ENCODE data around the gene JADE3. TPM values are rescaled to one million over a fixed set of nuclear protein-coding genes. Genes with fewer than 3 reads are reported as not detected.

Gene JADE3
- total RNA-seq, 2 donors from 2014 or later: 2.4 to 3.8 TPM

- Mint-ChIP-seq H3K27ac (no peak overlapping the region), H3K36me3 (ENCODE audit: insufficient read depth in 2 of 2) (peaks cover 0 to 1% of the 10 kb centered on the region in 2 donors), H3K4me1 (ENCODE audit: low read depth) (no peaks in the 10 kb centered on the region), H3K9me3 (peaks cover 0 to 1% of the 10 kb centered on the region in 2 donors), H3K27me3 (ENCODE audit: low read depth) (peaks cover 43% of the 10 kb centered on the region), H3K4me3 (no peak overlapping the region)
- ATAC-seq (replicated peaks in 1 of 2) (no peak), DNase-seq (no peak)
Observed at GRCh38 chrX:46989548-46989947, 77.3 kb downstream of the JADE3 start.

GRCh38 chrX:46991664-46992063 lies 79.4 kb downstream of the JADE3 start:
- Mint-ChIP-seq H3K27me3 (ENCODE audit: low read depth) (peaks cover 34% of the 10 kb centered on the region), H3K4me1 (ENCODE audit: low read depth) (no peaks in the 10 kb centered on the region), H3K9me3 (peaks cover 0 to 1% of the 10 kb centered on the region in 2 donors), H3K36me3 (ENCODE audit: insufficient read depth in 2 of 2) (peaks cover 0 to 1% of the 10 kb centered on the region in 2 donors), H3K4me3 (no peak overlapping the region), H3K27ac (no peak overlapping the region)
- DNase-seq: no peak
- no peak for ATAC-seq (replicated peaks in 1 of 2)

- peaks cover 0 to 1% of the 10 kb centered on the region in 2 donors for H3K9me3 Mint-ChIP-seq
- ATAC-seq (replicated peaks in 1 of 2): no peak
- no peak overlapping the region for H3K4me3 Mint-ChIP-seq
- peaks cover 0 to 1% of the 10 kb centered on the region in 2 donors for H3K36me3 Mint-ChIP-seq (ENCODE audit: insufficient read depth in 2 of 2)
- peaks cover 34% of the 10 kb centered on the region for H3K27me3 Mint-ChIP-seq (ENCODE audit: low read depth)
- H3K27ac Mint-ChIP-seq: no peak overlapping the region
- no peak for DNase-seq
- no peaks in the 10 kb centered on the region for H3K4me1 Mint-ChIP-seq (ENCODE audit: low read depth)
Observed at GRCh38 chrX:46992070-46992469, 79.8 kb downstream of the JADE3 start.

GRCh38 chrX:46994096-46994495 lies 81.9 kb downstream of the JADE3 start:
- Mint-ChIP-seq H3K4me3 (no peak overlapping the region), H3K9me3 (peaks cover 0 to 1% of the 10 kb centered on the region in 2 donors), H3K36me3 (ENCODE audit: insufficient read depth in 2 of 2) (peaks cover 0 to 1% of the 10 kb centered on the region in 2 donors), H3K4me1 (ENCODE audit: low read depth) (no peaks in the 10 kb centered on the region), H3K27me3 (ENCODE audit: low read depth) (peaks cover 33% of the 10 kb centered on the region), H3K27ac (no peak overlapping the region)
- DNase-seq (no peak), ATAC-seq (replicated peaks in 1 of 2) (no peak)

GRCh38 chrX:47012131-47012530 lies 99.9 kb downstream of the JADE3 start:
- ATAC-seq (replicated peaks in 1 of 2): no peak

GRCh38 chrX:47026198-47026597 lies 114.0 kb downstream of the JADE3 start:
- Mint-ChIP-seq H3K9me3 (no peaks in the 10 kb centered on the region), H3K4me1 (ENCODE audit: low read depth) (no peaks in the 10 kb centered on the region), H3K4me3 (no peak overlapping the region), H3K27me3 (ENCODE audit: low read depth) (peaks cover 23% of the 10 kb centered on the region), H3K27ac (no peak overlapping the region), H3K36me3 (ENCODE audit: insufficient read depth in 2 of 2) (no peaks in the 10 kb centered on the region)
- ATAC-seq (replicated peaks in 1 of 2) (no peak), DNase-seq (no peak)

More at GRCh38 chrX:47012131-47012530, 99.9 kb downstream of the JADE3 start:
- Mint-ChIP-seq H3K4me1 (ENCODE audit: low read depth) (no peaks in the 10 kb centered on the region), H3K27me3 (ENCODE audit: low read depth) (peaks cover 22% of the 10 kb centered on the region), H3K27ac (no peak overlapping the region), H3K36me3 (ENCODE audit: insufficient read depth in 2 of 2) (peaks cover 0 to 2% of the 10 kb centered on the region in 2 donors), H3K9me3 (peaks cover 0 to 2% of the 10 kb centered on the region in 2 donors), H3K4me3 (no peak overlapping the region)
- no peak for DNase-seq

- H3K27me3 Mint-ChIP-seq (ENCODE audit: low read depth): peaks cover 23% of the 10 kb centered on the region
- no peak overlapping the region for H3K4me3 Mint-ChIP-seq
- H3K9me3 Mint-ChIP-seq: no peaks in the 10 kb centered on the region
- ATAC-seq (replicated peaks in 1 of 2) (no peak), DNase-seq (peak; percentile 2 to 23)
- no peak overlapping the region for H3K27ac Mint-ChIP-seq
- no peaks in the 10 kb centered on the region for H3K4me1 Mint-ChIP-seq (ENCODE audit: low read depth)
- no peaks in the 10 kb centered on the region for H3K36me3 Mint-ChIP-seq (ENCODE audit: insufficient read depth in 2 of 2)
Observed at GRCh38 chrX:47030339-47030738, 118.1 kb downstream of the JADE3 start.

GRCh38 chrX:47047989-47048388 lies 135.8 kb downstream of the JADE3 start:
- DNase-seq: no peak
- Mint-ChIP-seq H3K4me1 (ENCODE audit: low read depth) (no peaks in the 10 kb centered on the region), H3K27me3 (ENCODE audit: low read depth) (peaks cover 21% of the 10 kb centered on the region), H3K36me3 (ENCODE audit: insufficient read depth in 2 of 2) (peaks cover 4 to 12% of the 10 kb centered on the region in 2 donors), H3K27ac (no peak overlapping the region), H3K9me3 (peaks cover 5 to 9% of the 10 kb centered on the region in 2 donors), H3K4me3 (no peak overlapping the region)
- ATAC-seq (replicated peaks in 1 of 2): no peak

GRCh38 chrX:47059142-47059874 lies 147.1 kb downstream of the JADE3 start:
- H3K4me1 Mint-ChIP-seq (ENCODE audit: low read depth): no peaks in the 10 kb centered on the region
- H3K27me3 Mint-ChIP-seq (ENCODE audit: low read depth): peaks cover 36% of the 10 kb centered on the region
- no peaks in the 10 kb centered on the region for H3K36me3 Mint-ChIP-seq (ENCODE audit: insufficient read depth in 2 of 2)
- ATAC-seq (replicated peaks in 1 of 2): no peak
- DNase-seq: no peak
- H3K9me3 Mint-ChIP-seq: no peaks in the 10 kb centered on the region
- no peak overlapping the region for H3K4me3 Mint-ChIP-seq
- H3K27ac Mint-ChIP-seq: no peak overlapping the region

GRCh38 chrX:47060708-47061107 lies 148.5 kb downstream of the JADE3 start:
- H3K4me1 Mint-ChIP-seq (ENCODE audit: low read depth): no peaks in the 10 kb centered on the region
- no peaks in the 10 kb centered on the region for H3K9me3 Mint-ChIP-seq
- ATAC-seq (replicated peaks in 1 of 2) (no peak), DNase-seq (no peak)
- H3K36me3 Mint-ChIP-seq (ENCODE audit: insufficient read depth in 2 of 2): no peaks in the 10 kb centered on the region
- H3K27ac Mint-ChIP-seq: no peak overlapping the region
- no peak overlapping the region for H3K4me3 Mint-ChIP-seq
- H3K27me3 Mint-ChIP-seq (ENCODE audit: low read depth): peaks cover 36% of the 10 kb centered on the region

- DNase-seq: no peak
- Mint-ChIP-seq H3K4me1 (ENCODE audit: low read depth) (no peaks in the 10 kb centered on the region), H3K27ac (no peak overlapping the region), H3K4me3 (no peak overlapping the region), H3K27me3 (ENCODE audit: low read depth) (peaks cover 31% of the 10 kb centered on the region), H3K36me3 (ENCODE audit: insufficient read depth in 2 of 2) (no peaks in the 10 kb centered on the region), H3K9me3 (no peaks in the 10 kb centered on the region)
- no peak for ATAC-seq (replicated peaks in 1 of 2)
Observed at GRCh38 chrX:47061238-47061919, 149.2 kb downstream of the JADE3 start.

GRCh38 chrX:47063179-47063578 lies 151.0 kb downstream of the JADE3 start:
- ATAC-seq (replicated peaks in 1 of 2): no peak
- Mint-ChIP-seq H3K36me3 (ENCODE audit: insufficient read depth in 2 of 2) (no peaks in the 10 kb centered on the region), H3K27ac (no peak overlapping the region), H3K4me1 (ENCODE audit: low read depth) (no peaks in the 10 kb centered on the region), H3K9me3 (no peaks in the 10 kb centered on the region), H3K4me3 (no peak overlapping the region), H3K27me3 (ENCODE audit: low read depth) (peaks cover 25% of the 10 kb centered on the region)
- no peak for DNase-seq

- no peaks in the 10 kb centered on the region for H3K4me1 Mint-ChIP-seq (ENCODE audit: low read depth)
- no peak overlapping the region for H3K27ac Mint-ChIP-seq
- no peak for ATAC-seq (replicated peaks in 1 of 2)
- H3K4me3 Mint-ChIP-seq: no peak overlapping the region
- H3K36me3 Mint-ChIP-seq (ENCODE audit: insufficient read depth in 2 of 2): no peaks in the 10 kb centered on the region
- H3K27me3 Mint-ChIP-seq (ENCODE audit: low read depth): peaks cover 7% of the 10 kb centered on the region
- H3K9me3 Mint-ChIP-seq: no peaks in the 10 kb centered on the region
- no peak for DNase-seq
Observed at GRCh38 chrX:47068214-47068613, 156.0 kb downstream of the JADE3 start.
